SK-N-SH treated with all-trans-retinoic acid at 6 μM for 48 hours (cell line): ENCODE results near the gene STMN3.

Experiments used
- ATAC-seq: fragments of 200-7000 bp; cut with Tn5 transposase; 3 replicates; pipeline ENCODE4 v1.9.1; 2020; ENCODE audit warnings: mild to moderate bottlenecking, moderate library complexity
- ARNTL ChIP-seq: fragments of 450-650 bp; formaldehyde crosslinking; IDR thresholded peaks from 2 replicates; pipeline ENCODE4 v1.5.0; 2020; ENCODE audit warnings: low read depth, mild to moderate bottlenecking, moderate library complexity, borderline replicate concordance
- BACH2 ChIP-seq: fragments of 250-450 bp; sonication (Bioruptor Pico); IDR thresholded peaks from 2 replicates; pipeline ENCODE4 v1.9.0; 2021; ENCODE audit warnings: mild to moderate bottlenecking, borderline replicate concordance
- CREB5 ChIP-seq: fragments of 250-450 bp; sonication (Bioruptor Pico); IDR thresholded peaks from 2 replicates; pipeline ENCODE4 v1.5.1; 2020; ENCODE audit warnings: low read depth, mild to moderate bottlenecking, moderate library complexity
- CSRNP3 ChIP-seq: fragments of 250-450 bp; sonication (Bioruptor Pico); IDR thresholded peaks from 2 replicates; pipeline ENCODE4 v1.5.1; 2021; ENCODE audit warnings: mild to moderate bottlenecking, moderate library complexity
- ESRRG ChIP-seq: fragments of 250-450 bp; sonication (Bioruptor Pico); IDR thresholded peaks from 2 replicates; pipeline ENCODE4 v1.6.1; 2021; ENCODE audit warnings: mild to moderate bottlenecking
- GLIS3 ChIP-seq: fragments of 250-450 bp; sonication (Bioruptor Pico); IDR thresholded peaks from 2 replicates; pipeline ENCODE4 v1.5.0; 2020; ENCODE audit warnings: mild to moderate bottlenecking, moderate library complexity
- ISL1 ChIP-seq: fragments of 250-450 bp; sonication (Bioruptor Pico); IDR thresholded peaks from 2 replicates; pipeline ENCODE4 v2.1.2; 2022; ENCODE audit warnings: mild to moderate bottlenecking, moderate library complexity
- OSR1 ChIP-seq: fragments of 250-450 bp; sonication (Bioruptor Pico); IDR thresholded peaks from 2 replicates; pipeline ENCODE4 v1.8.0; 2022; ENCODE audit warnings: moderate library complexity, mild to moderate bottlenecking, inconsistent platforms
- PATZ1 ChIP-seq: fragments of 250-450 bp; sonication (Bioruptor Pico); IDR thresholded peaks from 2 replicates; pipeline ENCODE4 v1.8.0; 2020; ENCODE audit warnings: mild to moderate bottlenecking, moderate library complexity, borderline replicate concordance
- POU6F1 ChIP-seq: fragments of 250-450 bp; sonication (Bioruptor Pico); IDR thresholded peaks from 2 replicates; pipeline ENCODE4 v1.8.0; 2021; ENCODE audit warnings: low read depth, mild to moderate bottlenecking, moderate library complexity, borderline replicate concordance
- PPARA ChIP-seq: fragments of 250-450 bp; sonication (Bioruptor Pico); IDR thresholded peaks from 2 replicates; pipeline ENCODE4 v1.5.0; 2020; ENCODE audit warnings: mild to moderate bottlenecking, borderline replicate concordance
- SNAI2 ChIP-seq: fragments of 250-450 bp; sonication (Bioruptor Pico); IDR thresholded peaks from 2 replicates; pipeline ENCODE4 v1.5.0; 2020; ENCODE audit warnings: mild to moderate bottlenecking, moderate library complexity
- TCF4 ChIP-seq: fragments of 250-450 bp; sonication (Bioruptor Pico); IDR thresholded peaks from 2 replicates; pipeline ENCODE4 v1.8.0; 2021; ENCODE audit warnings: mild to moderate bottlenecking, moderate library complexity, borderline replicate concordance
- TOX ChIP-seq: fragments of 250-450 bp; sonication (Bioruptor Pico); IDR thresholded peaks from 2 replicates; pipeline ENCODE4 v1.8.0; 2021; ENCODE audit warnings: mild to moderate bottlenecking, moderate library complexity, borderline replicate concordance
- TSHZ2 ChIP-seq: fragments of 250-450 bp; sonication (Bioruptor Pico); IDR thresholded peaks from 2 replicates; pipeline ENCODE4 v1.5.0; 2020; ENCODE audit warnings: mild to moderate bottlenecking, moderate library complexity
- ZC3H10 ChIP-seq: fragments of 250-450 bp; sonication (Bioruptor Pico); IDR thresholded peaks from 2 replicates; pipeline ENCODE4 v1.5.1; 2021; ENCODE audit warnings: mild to moderate bottlenecking, moderate library complexity
- ZFP3 ChIP-seq: fragments of 250-450 bp; sonication (Bioruptor Pico); IDR thresholded peaks from 2 replicates; pipeline ENCODE4 v1.5.0; 2020; ENCODE audit warnings: mild to moderate bottlenecking, moderate library complexity
- ZNF565 ChIP-seq: fragments of 450-650 bp; formaldehyde crosslinking; conservative IDR thresholded peaks from 2 replicates; pipeline ENCODE4 v1.5.0; 2020; ENCODE audit warnings: low read depth, mild to moderate bottlenecking, moderate library complexity
- ZNF70 ChIP-seq: fragments of 450-650 bp; formaldehyde crosslinking; IDR thresholded peaks from 2 replicates; pipeline ENCODE4 v1.5.0; 2020; ENCODE audit warnings: mild to moderate bottlenecking, moderate library complexity
- ZNF8 ChIP-seq: fragments of 450-650 bp; formaldehyde crosslinking; IDR thresholded peaks from 2 replicates; pipeline ENCODE4 v1.5.0; 2020; ENCODE audit warnings: mild to moderate bottlenecking, moderate library complexity

The STMN3 gene

GRCh38 chr20:63595416-63596127 lies 57.7 kb downstream of the STMN3 start:
- TF ChIP-seq TSHZ2 (CRISPR knock-in tag) (no peak), ARNTL (CRISPR knock-in tag) (no peak), ZNF8 (CRISPR knock-in tag) (no peak), CREB5 (CRISPR knock-in tag) (no peak), POU6F1 (CRISPR knock-in tag) (no peak), BACH2 (no peak), PPARA (CRISPR knock-in tag) (no peak), TOX (CRISPR knock-in tag) (no peak), ZNF70 (CRISPR knock-in tag) (no peak), ZC3H10 (no peak), SNAI2 (CRISPR knock-in tag) (no peak), PATZ1 (CRISPR knock-in tag) (no peak), CSRNP3 (CRISPR knock-in tag) (no peak), ISL1 (CRISPR knock-in tag) (no peak), ZNF565 (CRISPR knock-in tag) (no peak), ZFP3 (no peak), ESRRG (no peak), TCF4 (CRISPR knock-in tag) (no peak), GLIS3 (no peak)
- no peak for ATAC-seq

GRCh38 chr20:63594043-63594561 lies 59.1 kb downstream of the STMN3 start:
- TF ChIP-seq ESRRG (no peak), POU6F1 (CRISPR knock-in tag) (no peak), GLIS3 (no peak), OSR1 (CRISPR knock-in tag) (no peak)
- ATAC-seq = no peak; the same call in 2 of the 3 replicates
